DOHH2 (cell line): ENCODE data around the gene DAAM1.

ENCODE experiments used
- EZH2phosphoT487 ChIP-seq: fragments of 200-600 bp; sonication (generic); IDR thresholded peaks from 2 replicates; pipeline ENCODE4 v1.6.1; 2017; ENCODE audit warnings: borderline replicate concordance, mild to moderate bottlenecking, antibody characterized with exemption, low read length, moderate library complexity, mixed read lengths
- TF ChIP-seq, protein P1 (sequence below): fragments of 200-600 bp; sonication (generic); IDR thresholded peaks from one replicate; pipeline ENCODE4 v1.5.1; 2014; ENCODE audit warnings: antibody characterized with exemption, mild to moderate bottlenecking, low read depth, low read length; ENCODE audit not compliant: poor library complexity, severe bottlenecking

DNA sequence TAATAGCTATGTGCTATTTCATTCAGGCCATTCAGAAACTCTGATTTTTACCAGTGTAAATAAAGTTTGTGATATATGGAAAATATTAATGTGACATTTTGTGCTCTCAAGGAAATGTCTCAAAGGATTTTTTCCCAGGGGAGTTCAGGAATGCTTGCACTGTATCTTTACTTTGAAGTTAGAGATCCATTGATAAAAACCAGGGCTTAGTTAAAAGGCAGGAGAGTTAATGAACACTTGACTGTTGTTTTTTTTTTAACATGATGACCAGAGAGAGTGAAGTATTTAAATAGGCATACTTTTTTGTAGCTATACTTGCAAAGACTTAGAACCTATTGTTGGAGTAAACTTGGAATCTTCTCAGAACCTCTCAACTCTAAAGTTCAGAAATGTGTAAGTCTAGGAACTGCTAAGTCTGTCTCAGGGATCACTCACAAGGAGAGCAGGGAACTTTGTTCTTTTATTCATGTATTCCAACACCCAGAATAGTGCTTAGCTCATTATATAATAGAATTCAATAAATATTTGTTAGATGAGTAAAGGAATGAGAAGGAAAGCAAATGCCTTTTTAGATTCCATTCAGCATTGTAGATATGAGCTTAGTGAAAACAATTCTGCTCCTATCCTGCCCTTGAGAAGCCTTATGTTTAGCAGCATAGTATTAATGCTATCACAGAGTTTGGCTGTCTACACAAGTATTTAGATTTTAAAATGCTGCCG lies 117.5 kb downstream of the DAAM1 start:
- TF ChIP-seq, protein P1, sequence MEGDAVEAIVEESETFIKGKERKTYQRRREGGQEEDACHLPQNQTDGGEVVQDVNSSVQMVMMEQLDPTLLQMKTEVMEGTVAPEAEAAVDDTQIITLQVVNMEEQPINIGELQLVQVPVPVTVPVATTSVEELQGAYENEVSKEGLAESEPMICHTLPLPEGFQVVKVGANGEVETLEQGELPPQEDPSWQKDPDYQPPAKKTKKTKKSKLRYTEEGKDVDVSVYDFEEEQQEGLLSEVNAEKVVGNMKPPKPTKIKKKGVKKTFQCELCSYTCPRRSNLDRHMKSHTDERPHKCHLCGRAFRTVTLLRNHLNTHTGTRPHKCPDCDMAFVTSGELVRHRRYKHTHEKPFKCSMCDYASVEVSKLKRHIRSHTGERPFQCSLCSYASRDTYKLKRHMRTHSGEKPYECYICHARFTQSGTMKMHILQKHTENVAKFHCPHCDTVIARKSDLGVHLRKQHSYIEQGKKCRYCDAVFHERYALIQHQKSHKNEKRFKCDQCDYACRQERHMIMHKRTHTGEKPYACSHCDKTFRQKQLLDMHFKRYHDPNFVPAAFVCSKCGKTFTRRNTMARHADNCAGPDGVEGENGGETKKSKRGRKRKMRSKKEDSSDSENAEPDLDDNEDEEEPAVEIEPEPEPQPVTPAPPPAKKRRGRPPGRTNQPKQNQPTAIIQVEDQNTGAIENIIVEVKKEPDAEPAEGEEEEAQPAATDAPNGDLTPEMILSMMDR = no peak
- TF ChIP-seq EZH2phosphoT487 = no peak
